Hepatocyte (in vitro differentiated cells): ENCODE data around the gene FCMR. TPM values are rescaled to one million over a fixed set of nuclear protein-coding genes. Genes with fewer than 3 reads are reported as not detected.

Experiments used
- DNase-seq: peaks from one replicate; pipeline ENCODE4 v3.0.0-alpha.2; 2016; ENCODE audit warnings: low spot score
- H2AFZ ChIP-seq: fragments of 200-600 bp; sonication (generic); 2 replicates; pipeline ENCODE4 v1.6.0; 2016; ENCODE audit warnings: antibody characterized with exemption, mild to moderate bottlenecking
- H3K27ac ChIP-seq: fragments of 200-600 bp; sonication (generic); 2 replicates; pipeline ENCODE4 v1.5.1; 2016; ENCODE audit warnings: mild to moderate bottlenecking
- H3K27me3 ChIP-seq: fragments of 200-600 bp; sonication (generic); 2 replicates; pipeline ENCODE4 v1.6.1; 2016
- H3K36me3 ChIP-seq: fragments of 200-600 bp; sonication (generic); replicated peaks from 2 replicates; pipeline ENCODE4 v1.5.1; 2016; ENCODE audit warnings: low read depth; ENCODE audit not compliant: insufficient read depth
- H3K4me1 ChIP-seq: fragments of 200-600 bp; sonication (generic); 2 replicates; pipeline ENCODE4 v1.5.1; 2016; ENCODE audit warnings: mild to moderate bottlenecking, moderate library complexity; ENCODE audit not compliant: insufficient read depth
- H3K4me2 ChIP-seq: fragments of 200-600 bp; sonication (generic); 2 replicates; pipeline ENCODE4 v1.6.0; 2016
- H3K4me3 ChIP-seq: fragments of 200-600 bp; sonication (generic); 2 replicates; pipeline ENCODE4 v1.5.1; 2016; ENCODE audit warnings: mild to moderate bottlenecking
- H3K79me2 ChIP-seq: fragments of 200-600 bp; sonication (generic); 2 replicates; pipeline ENCODE4 v1.6.0; 2017; ENCODE audit warnings: mild to moderate bottlenecking
- H3K9me2 ChIP-seq: fragments of 200-600 bp; sonication (generic); replicated peaks from 2 replicates; pipeline ENCODE4 v1.6.0; 2017; ENCODE audit warnings: mild to moderate bottlenecking; ENCODE audit not compliant: insufficient read depth
- H3K9me3 ChIP-seq: fragments of 200-600 bp; sonication (generic); 2 replicates; pipeline ENCODE4 v1.5.1; 2016; ENCODE audit warnings: low read depth, mild to moderate bottlenecking
- H4K20me1 ChIP-seq: fragments of 200-600 bp; sonication (generic); 2 replicates; pipeline ENCODE4 v1.6.0; 2016; ENCODE audit warnings: mild to moderate bottlenecking; ENCODE audit not compliant: insufficient read depth, poor library complexity, severe bottlenecking
- CTCF ChIP-seq: fragments of 200-600 bp; sonication (generic); IDR thresholded peaks from 2 replicates; pipeline ENCODE4 v1.5.1; 2016; ENCODE audit warnings: antibody characterized with exemption, mild to moderate bottlenecking; ENCODE audit not compliant: poor library complexity
- EZH2 ChIP-seq: fragments of 200-600 bp; sonication (generic); IDR thresholded peaks from 2 replicates; pipeline ENCODE4 v1.6.1; 2016; ENCODE audit warnings: antibody characterized with exemption, mild to moderate bottlenecking, borderline replicate concordance
- EZH2phosphoT487 ChIP-seq: fragments of 200-600 bp; sonication (generic); IDR thresholded peaks from one replicate; pipeline ENCODE4 v1.6.1; 2018; ENCODE audit warnings: antibody characterized with exemption, mild to moderate bottlenecking, low read depth, moderate library complexity; ENCODE audit not compliant: unreplicated experiment, severe bottlenecking
- WGBS: methylation state at CpG from one replicate; pipeline ENCODE4 v1.1.6; 2016; ENCODE audit warnings: low lambda C conversion rate; ENCODE audit errors: missing lambda C conversion rate; 5-methylcytosine and 5-hydroxymethylcytosine counted together
- polyA plus RNA-seq: library from polyadenylated mRNA; unstranded; fragments of >200 nt; fragmentation: Nextera tagmentation; extraction: Ambion mirVana; gene quantifications from 2 replicates; pipeline ENCODE4 v1.2.1, GENCODE V29; 2016
- total RNA-seq: library from RNA; depleted of rRNA; stranded (reverse); fragments of >200 nt; gene quantifications from 2 replicates; pipeline ENCODE4 v1.2.3, GENCODE V29; 2014

Gene FCMR
- total and polyA plus RNA-seq, 2 experiments from 2014 or later, result 0.71 to 0.97 TPM

- no peak overlapping the region for H3K27ac ChIP-seq
Measured at GRCh38 chr1:206963740-206964139, 42.0 kb upstream of the FCMR start.

GRCh38 chr1:206963119-206963712 is 41.5 kb upstream of the FCMR start:
- H2AFZ ChIP-seq, result no peak overlapping the region
- no peaks in the 10 kb centered on the region for H3K27me3 ChIP-seq
- no peak for DNase-seq
- no peaks in the 10 kb centered on the region for H3K9me3 ChIP-seq
- H3K79me2 ChIP-seq, result no peaks in the 10 kb centered on the region
- H3K36me3 ChIP-seq, result no peaks in the 10 kb centered on the region
- H3K27ac ChIP-seq, result no peak overlapping the region
- WGBS, result 87% methylated on average over 5 of the region's 5 CpGs
- no peaks in the 10 kb centered on the region for H3K4me1 ChIP-seq
- H3K4me2 ChIP-seq, result no peak overlapping the region
- TF ChIP-seq EZH2, result no peak
- H4K20me1 ChIP-seq, result no peaks in the 10 kb centered on the region
- H3K4me3 ChIP-seq, result no peak overlapping the region
- no peaks in the 10 kb centered on the region for H3K9me2 ChIP-seq

More at GRCh38 chr1:206963740-206964139, 42.0 kb upstream of the FCMR start:
- 69% methylated on average over 1 of the region's 1 CpG for WGBS
- Histone ChIP-seq H3K4me2 (no peak overlapping the region), H4K20me1 (no peaks in the 10 kb centered on the region), H3K79me2 (no peaks in the 10 kb centered on the region), H3K9me2 (no peaks in the 10 kb centered on the region), H3K4me3 (no peak overlapping the region), H3K4me1 (peaks cover 4% of the 10 kb centered on the region), H3K36me3 (no peaks in the 10 kb centered on the region), H2AFZ (no peak overlapping the region), H3K9me3 (no peaks in the 10 kb centered on the region), H3K27me3 (no peaks in the 10 kb centered on the region)
- no peak for DNase-seq
- no peak for TF ChIP-seq CTCF
- TF ChIP-seq EZH2phosphoT487, result no peak
- TF ChIP-seq EZH2, result no peak

DNA sequence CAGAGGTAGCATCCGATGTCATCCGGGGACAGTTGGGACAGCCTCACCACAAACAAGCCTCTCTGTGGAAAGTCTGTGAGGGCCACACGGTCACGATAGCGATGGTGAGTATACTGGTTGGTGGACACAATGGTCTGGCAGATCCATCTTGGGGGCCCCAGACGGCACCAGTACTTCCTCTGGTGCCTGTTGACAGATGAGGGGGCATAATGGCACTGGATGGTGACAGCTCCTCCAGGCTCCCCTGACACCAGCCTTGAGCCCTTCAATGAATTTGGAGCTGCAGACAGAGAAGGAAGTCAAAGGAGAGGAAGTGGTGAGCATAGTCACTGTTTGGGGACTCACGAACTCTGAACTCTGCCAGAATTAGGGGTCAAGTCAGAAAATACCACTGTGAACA is 40.5 kb upstream of the FCMR start:
- no peak overlapping the region for H3K4me3 ChIP-seq
- H3K4me1 ChIP-seq, result no peaks in the 10 kb centered on the region
- no peaks in the 10 kb centered on the region for H3K36me3 ChIP-seq
- no peaks in the 10 kb centered on the region for H3K27me3 ChIP-seq
- H3K9me2 ChIP-seq, result no peaks in the 10 kb centered on the region
- no peak for DNase-seq
- H2AFZ ChIP-seq, result no peak overlapping the region
- H3K27ac ChIP-seq, result no peak overlapping the region
- H4K20me1 ChIP-seq, result no peaks in the 10 kb centered on the region
- no peak overlapping the region for H3K4me2 ChIP-seq
- no peaks in the 10 kb centered on the region for H3K79me2 ChIP-seq
- no peaks in the 10 kb centered on the region for H3K9me3 ChIP-seq
- WGBS, result 94% methylated on average over 7 of the region's 7 CpGs
- no peak for TF ChIP-seq EZH2
- TF ChIP-seq EZH2phosphoT487, result no peak
- no peak for TF ChIP-seq CTCF

- 87% methylated on average over 3 of the region's 3 CpGs for WGBS
Measured at GRCh38 chr1:206961668-206962067, 39.9 kb upstream of the FCMR start.

More at GRCh38 chr1:206961668-206962067, 39.9 kb upstream of the FCMR start:
- Histone ChIP-seq H3K27ac (no peak overlapping the region), H4K20me1 (no peaks in the 10 kb centered on the region), H3K4me1 (no peaks in the 10 kb centered on the region), H3K4me3 (no peak overlapping the region), H3K36me3 (no peaks in the 10 kb centered on the region), H3K9me2 (no peaks in the 10 kb centered on the region), H3K9me3 (no peaks in the 10 kb centered on the region), H3K4me2 (no peak overlapping the region), H2AFZ (no peak overlapping the region), H3K27me3 (no peaks in the 10 kb centered on the region), H3K79me2 (no peaks in the 10 kb centered on the region)
- no peak for DNase-seq
- TF ChIP-seq CTCF (no peak), EZH2phosphoT487 (no peak), EZH2 (no peak)
